Dedifferentiated amniotic fluid mesenchymal stem cell (primary cell): Measurements from ENCODE around the gene ZNF609.

Source experiments
- DNase-seq: peaks from one replicate; pipeline ENCODE4 v3.0.0-alpha.2; 2016; ENCODE audit errors: extremely low spot score

ZNF609 gene

GRCh38 chr15:64731012-64731804, 270.8 kb downstream of the ZNF609 start:
- DNase-seq, result peak; percentile 44

- no peak for DNase-seq
These were observed 271.4 kb downstream of the ZNF609 start for GRCh38 chr15:64731805-64732151.

DNA sequence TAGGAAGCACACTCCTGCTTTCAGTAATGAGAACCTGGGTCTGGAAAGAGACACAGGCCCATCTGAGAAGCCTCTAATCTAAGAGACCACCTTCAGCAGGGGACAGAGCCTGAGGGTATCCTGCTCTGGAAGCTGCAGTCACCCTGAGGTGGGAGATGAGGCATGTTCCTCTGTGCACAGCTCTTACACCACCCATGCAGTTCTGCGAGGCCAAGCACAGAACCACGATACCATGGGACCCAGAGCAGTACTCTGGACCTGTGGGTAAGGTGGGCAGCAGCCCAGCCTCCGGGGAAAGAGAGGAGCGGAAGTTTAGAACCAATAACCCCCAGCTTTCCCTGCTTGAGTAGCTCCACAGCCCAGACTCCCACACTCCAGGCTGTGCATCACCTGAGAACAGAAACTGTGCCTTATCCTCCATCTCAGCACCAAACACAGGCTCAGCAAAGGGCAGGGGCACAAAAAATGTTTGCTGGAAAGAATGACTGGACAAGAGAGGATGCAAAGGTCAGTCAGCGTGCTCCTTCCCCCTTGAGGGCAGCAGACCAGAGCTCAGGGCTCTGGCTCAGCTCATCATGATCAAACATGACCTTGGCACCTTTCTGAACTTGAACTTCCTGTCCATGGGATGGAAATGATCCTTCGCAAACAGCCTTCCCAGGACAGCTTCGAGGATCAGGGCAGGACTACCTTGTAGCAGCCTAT, 271.9 kb downstream of the ZNF609 start:
- no peak for DNase-seq
